Heart right ventricle (tissue), 16 donors: Measurements from ENCODE around the gene CHRNA4. TPM values are rescaled to one million over a fixed set of nuclear protein-coding genes. Genes with fewer than 3 reads are reported as not detected.

Experiments used
- ATAC-seq, 8 donors: fragments of 200-7000 bp; cut with Tn5 transposase; one replicate each; pipeline ENCODE4 v1.9.1; 2020; ENCODE audit warnings: mild to moderate bottlenecking in 8 of 8, moderate library complexity in 8 of 8, moderate number of reproducible peaks in 1 of 8
- DNase-seq, 2 donors: peaks; one replicate each; pipeline ENCODE4 v3.0.0-alpha.2; 2020
- H3K27ac ChIP-seq, 10 donors: fragments of 200-600 bp; sonication (generic) in 2 of 10; one replicate each; pipeline versions ENCODE4 v1.5.0 to v1.8.0; 2020 to 2022; ENCODE audit warnings: mild to moderate bottlenecking in 3 of 10
- H3K27me3 ChIP-seq, 7 donors: fragments of 200-600 bp; one replicate each; pipeline ENCODE4 v1.8.0; 2021 to 2022; ENCODE audit warnings: mild to moderate bottlenecking in 2 of 7
- H3K36me3 ChIP-seq, 9 donors: fragments of 200-600 bp; sonication (generic) in 1 of 9; one replicate each; pipeline versions ENCODE4 v1.5.0 to v1.8.0; 2020 to 2022; ENCODE audit warnings: mild to moderate bottlenecking in 2 of 9
- H3K4me1 ChIP-seq, 9 donors: fragments of 200-600 bp; sonication (generic) in 1 of 9; one replicate each; pipeline versions ENCODE4 v1.5.0 to v1.8.0; 2020 to 2022; ENCODE audit warnings: mild to moderate bottlenecking in 4 of 9
- H3K4me3 ChIP-seq, 10 donors: fragments of 200-600 bp; sonication (generic) in 2 of 10; one replicate each; pipeline versions ENCODE4 v1.5.0 to v1.8.0; 2020 to 2022; ENCODE audit warnings: mild to moderate bottlenecking in 7 of 10, moderate library complexity in 2 of 10
- H3K9me3 ChIP-seq, 11 donors: fragments of 200-600 bp in 10 of 11; sonication (generic) in 2 of 11; one replicate each; pipeline versions ENCODE4 v1.5.0 to v1.8.0; 2013 to 2022; ENCODE audit warnings: mild to moderate bottlenecking in 2 of 11, control low read depth in 1 of 11, moderate library complexity in 1 of 11
- WGBS, 2 donors: extraction: QIAGEN DNeasy Blood & Tissue Kit; methylation state at CpG; one replicate each; pipeline ENCODE4 v1.1.7; 2013; ENCODE audit warnings: inconsistent platforms in 1 of 2; 5-methylcytosine and 5-hydroxymethylcytosine counted together
- intact Hi-C, 10 donors: fragments of 100-400 bp; cut with DNase I; formaldehyde crosslinking; loops; one replicate each; pipeline versions ENCODE4 v1.11.1 to v1.14.2; 2022
- polyA plus RNA-seq, 2 donors: library from polyadenylated mRNA; stranded (reverse); fragments of 200-250 nt; gene quantifications; one replicate each; pipeline ENCODE4 v1.2.3, GENCODE V29; 2013
- total RNA-seq, 10 donors: library from RNA; stranded (reverse); fragmentation: NEBNext Ultra II Directional in 3 of 10; extraction: Animal tissue kit (Norgen Biotek cat#: 25700) in 3 of 10; gene quantifications; one replicate each; pipeline versions ENCODE4 v1.2.1 to v1.2.4, GENCODE V29; 2021 to 2023
- TF ChIP-seq, protein P1 (sequence below), 9 donors: fragments of 200-600 bp; sonication (generic) in 2 of 9; IDR thresholded peaks; one replicate each; pipeline versions ENCODE4 v1.5.0 to v1.8.0; 2021 to 2022; ENCODE audit warnings: antibody characterized with exemption in 9 of 9, mild to moderate bottlenecking in 5 of 9, moderate library complexity in 1 of 9
- donor health status: Arrhythmogenic right ventricular cardiomyopathy.
- donor health status: ischemic (EF 13 %, LVEDD 7.1; RV severe dilation, severe dysfunction).
- donor health status: healthy with polysubstance abuse.
- donor health status: DM: no; HTN: yes; CAD: no.
- donor health status: DM: no; HTN: no; CAD: no.
- donor health status: ischemic (EF 25% LVEDD 6.9; RV normal size, moderate dysfunction).
- donor health status: ischemic (EF 25% LVEDD 5.7; RV mildly dilated, moderate dysfunction).
- donor health status: healthy.
- donor health status: DM: yes; HTN: yes; CAD: no.
- donor health status: Ischemic cardiomyopathy.
- donor health status: ischemic (EF 35%, LVEDD 5.7; RV mildly dilated, moderate dysfunction).
- donor health status: nonischemic (EF 11% LVEDD 7.7; RV severe dilation, severe dysfunction).
- donor health status: DM: yes; HTN: yes; CAD: no.
- donor health status: PGD.
- donor health status: ischemic (EF 29% LVEDD 5.4; RV normal size, mild dysfunction).
- donor health status: nonischemic (EF 23%, LVEDD 6.1; RV moderate dilation, normal function).

Gene CHRNA4
- total and polyA plus RNA-seq, 12 donors, result 0.06 to 1.5 (median 0.90) TPM; not detected in 4

GRCh38 chr20:63404129-63405085, 43.3 kb upstream of the CHRNA4 start:
- no peaks in the 10 kb centered on the region for H3K4me1 ChIP-seq
- H3K27ac ChIP-seq, result no peak overlapping the region
- no peak for DNase-seq
- no peaks in the 10 kb centered on the region for H3K9me3 ChIP-seq
- peaks cover 0 to 52% (median 10%) of the 10 kb centered on the region in 7 donors for H3K27me3 ChIP-seq
- ATAC-seq, result no peak
- H3K36me3 ChIP-seq, result no peaks in the 10 kb centered on the region
- no peak overlapping the region for H3K4me3 ChIP-seq
- intact Hi-C loops, result no loop called here
- TF ChIP-seq, protein P1, sequence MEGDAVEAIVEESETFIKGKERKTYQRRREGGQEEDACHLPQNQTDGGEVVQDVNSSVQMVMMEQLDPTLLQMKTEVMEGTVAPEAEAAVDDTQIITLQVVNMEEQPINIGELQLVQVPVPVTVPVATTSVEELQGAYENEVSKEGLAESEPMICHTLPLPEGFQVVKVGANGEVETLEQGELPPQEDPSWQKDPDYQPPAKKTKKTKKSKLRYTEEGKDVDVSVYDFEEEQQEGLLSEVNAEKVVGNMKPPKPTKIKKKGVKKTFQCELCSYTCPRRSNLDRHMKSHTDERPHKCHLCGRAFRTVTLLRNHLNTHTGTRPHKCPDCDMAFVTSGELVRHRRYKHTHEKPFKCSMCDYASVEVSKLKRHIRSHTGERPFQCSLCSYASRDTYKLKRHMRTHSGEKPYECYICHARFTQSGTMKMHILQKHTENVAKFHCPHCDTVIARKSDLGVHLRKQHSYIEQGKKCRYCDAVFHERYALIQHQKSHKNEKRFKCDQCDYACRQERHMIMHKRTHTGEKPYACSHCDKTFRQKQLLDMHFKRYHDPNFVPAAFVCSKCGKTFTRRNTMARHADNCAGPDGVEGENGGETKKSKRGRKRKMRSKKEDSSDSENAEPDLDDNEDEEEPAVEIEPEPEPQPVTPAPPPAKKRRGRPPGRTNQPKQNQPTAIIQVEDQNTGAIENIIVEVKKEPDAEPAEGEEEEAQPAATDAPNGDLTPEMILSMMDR (IDR thresholded peaks at IDR 0.05), result no peak
- WGBS, 2 donors, result 67 to 75% methylated on average over 33 to 34 of the region's 34 CpGs

DNA sequence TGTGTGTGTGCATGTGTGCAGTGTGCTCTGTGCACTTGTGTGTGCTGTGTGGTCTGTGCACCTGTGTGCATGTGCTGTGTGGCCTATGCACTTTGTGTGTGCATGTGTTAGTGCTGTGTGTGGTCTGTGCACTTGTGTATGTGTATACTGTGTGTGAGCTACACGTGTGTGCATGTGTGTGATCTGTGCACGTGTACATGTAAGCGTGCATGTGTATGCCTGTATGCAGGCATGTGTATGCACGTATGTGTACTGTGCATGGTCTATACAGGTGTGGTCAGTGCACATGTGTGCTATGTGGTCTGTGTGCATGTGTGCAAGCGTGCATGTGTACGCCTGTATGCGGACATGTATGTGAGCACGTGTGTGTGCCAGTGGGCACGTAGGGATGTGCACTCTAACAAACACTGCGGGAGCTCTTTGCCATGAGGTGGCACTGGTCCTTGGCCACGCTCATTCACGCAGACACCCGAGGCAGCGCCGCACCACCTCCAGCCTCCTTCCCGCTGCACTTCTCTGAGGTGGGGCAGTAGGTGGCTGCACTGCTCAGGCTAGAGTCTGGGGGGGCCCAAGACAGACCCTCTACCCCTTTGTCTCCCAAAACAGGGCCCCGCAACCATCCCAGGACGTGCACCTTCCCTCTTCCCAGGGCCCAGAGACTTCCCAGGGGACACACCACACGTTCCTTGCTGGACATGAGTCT, 42.4 kb upstream of the CHRNA4 start:
- Histone ChIP-seq H3K4me1 (no peaks in the 10 kb centered on the region), H3K36me3 (no peaks in the 10 kb centered on the region), H3K27me3 (peaks cover 0 to 56% (median 12%) of the 10 kb centered on the region in 7 donors), H3K9me3 (no peaks in the 10 kb centered on the region), H3K27ac (no peak overlapping the region), H3K4me3 (no peak overlapping the region)
- ATAC-seq (no peak), DNase-seq (no peak)
- TF ChIP-seq, protein P1 (IDR thresholded peaks at IDR 0.05), result no peak
- intact Hi-C loops, result no loop called here
- 80 to 82% methylated on average over 19 of the region's 19 CpGs for WGBS, 2 donors

- TF ChIP-seq, protein P1 (IDR thresholded peaks at IDR 0.05), result no peak
- H3K27ac ChIP-seq, result no peak overlapping the region
- no peak for DNase-seq
- WGBS, 2 donors, result 47 to 49% methylated on average over 9 of the region's 9 CpGs
- intact Hi-C loops, result no loop called here
- H3K27me3 ChIP-seq, result peaks cover 0 to 63% (median 17%) of the 10 kb centered on the region in 7 donors
- no peaks in the 10 kb centered on the region for H3K36me3 ChIP-seq
- no peak for ATAC-seq
- H3K9me3 ChIP-seq, result no peaks in the 10 kb centered on the region
- H3K4me1 ChIP-seq, result no peaks in the 10 kb centered on the region
- no peak overlapping the region for H3K4me3 ChIP-seq
Measured at GRCh38 chr20:63402860-63403220, 41.7 kb upstream of the CHRNA4 start.

- ATAC-seq, result no peak
- no peaks in the 10 kb centered on the region for H3K9me3 ChIP-seq
- no peak for DNase-seq
- TF ChIP-seq, protein P1 (IDR thresholded peaks at IDR 0.05), result no peak
- H3K4me3 ChIP-seq, result no peak overlapping the region
- no peaks in the 10 kb centered on the region for H3K36me3 ChIP-seq
- no peaks in the 10 kb centered on the region for H3K4me1 ChIP-seq
- WGBS, 2 donors, result 54 to 63% methylated on average over 24 of the region's 24 CpGs
- no peak overlapping the region for H3K27ac ChIP-seq
- intact Hi-C loops, result no loop called here
- peaks cover 0 to 68% (median 18%) of the 10 kb centered on the region in 7 donors for H3K27me3 ChIP-seq
Measured at GRCh38 chr20:63402181-63402859, 41.2 kb upstream of the CHRNA4 start.
